Stimulated activated naive CD8-positive, alpha-beta T cell treated with anti-CD3 and anti-CD28 coated beads, Interleukin-15, Interleukin-2, amounts not matched to agents 100 ng/mL and 50 ng/mL, for 24 hours (primary cell): ENCODE measurements around the gene SOX5.

Experiments
- H3K27ac Mint-ChIP-seq: one replicate; pipeline ENCODE4 v1.8.0; 2021; ENCODE audit warnings: mild to moderate bottlenecking, mixed read lengths
- H3K27me3 Mint-ChIP-seq: one replicate; pipeline ENCODE4 v1.8.0; 2021; ENCODE audit warnings: mixed read lengths
- H3K36me3 Mint-ChIP-seq: one replicate; pipeline ENCODE4 v1.8.0; 2021; ENCODE audit warnings: low read depth, mixed read lengths
- H3K4me1 Mint-ChIP-seq: one replicate; pipeline ENCODE4 v1.8.0; 2021; ENCODE audit warnings: low read depth, mixed read lengths
- H3K4me3 Mint-ChIP-seq: one replicate; pipeline ENCODE4 v1.8.0; 2021; ENCODE audit warnings: mild to moderate bottlenecking, mixed read lengths
- H3K9me3 Mint-ChIP-seq: one replicate; pipeline ENCODE4 v1.8.0; 2021; ENCODE audit warnings: mixed read lengths

The SOX5 gene

GRCh38 chr12:23949348-23950209, at the start of gene SOX5:
SOX5 (minus strand) TSS chr12:23949670; CDS start chr12:23949601, 69 bp downstream.
- H3K4me3 Mint-ChIP-seq = no peak within 1 kb of the TSS
- H3K4me1 Mint-ChIP-seq = no peaks in the 10 kb centered on the region
- no peaks in the 10 kb centered on the region for H3K9me3 Mint-ChIP-seq
- H3K27me3 Mint-ChIP-seq = peaks cover 4% of the 10 kb centered on the region
- no peak within 1 kb of the TSS for H3K27ac Mint-ChIP-seq
- no peaks in the 10 kb centered on the region for H3K36me3 Mint-ChIP-seq

- Mint-ChIP-seq H3K4me3 (no peak overlapping the region), H3K27ac (no peak overlapping the region), H3K36me3 (no peaks in the 10 kb centered on the region), H3K27me3 (no peaks in the 10 kb centered on the region), H3K9me3 (peaks cover 15% of the 10 kb centered on the region), H3K4me1 (no peaks in the 10 kb centered on the region)
Measured at GRCh38 chr12:23987046-23987445, 37.6 kb upstream of the SOX5 start.

- no peaks in the 10 kb centered on the region for H3K4me1 Mint-ChIP-seq
- no peaks in the 10 kb centered on the region for H3K36me3 Mint-ChIP-seq
- H3K27ac Mint-ChIP-seq = no peak overlapping the region
- H3K27me3 Mint-ChIP-seq = no peaks in the 10 kb centered on the region
- no peak overlapping the region for H3K4me3 Mint-ChIP-seq
- H3K9me3 Mint-ChIP-seq = peaks cover 4% of the 10 kb centered on the region
Measured at GRCh38 chr12:23980826-23981225, 31.4 kb upstream of the SOX5 start.

- H3K27me3 Mint-ChIP-seq = no peaks in the 10 kb centered on the region
- H3K9me3 Mint-ChIP-seq = peaks cover 8% of the 10 kb centered on the region
- no peaks in the 10 kb centered on the region for H3K36me3 Mint-ChIP-seq
- no peaks in the 10 kb centered on the region for H3K4me1 Mint-ChIP-seq
- no peak overlapping the region for H3K27ac Mint-ChIP-seq
- H3K4me3 Mint-ChIP-seq = no peak overlapping the region
Measured at GRCh38 chr12:23964812-23965211, 15.3 kb upstream of the SOX5 start.

GRCh38 chr12:23959826-23960225, 10.4 kb upstream of the SOX5 start:
- Mint-ChIP-seq H3K27ac (no peak overlapping the region), H3K27me3 (no peaks in the 10 kb centered on the region), H3K4me3 (no peak overlapping the region), H3K9me3 (no peaks in the 10 kb centered on the region), H3K36me3 (no peaks in the 10 kb centered on the region), H3K4me1 (no peaks in the 10 kb centered on the region)

- Mint-ChIP-seq H3K4me3 (no peak overlapping the region), H3K27me3 (no peaks in the 10 kb centered on the region), H3K9me3 (no peaks in the 10 kb centered on the region), H3K4me1 (no peaks in the 10 kb centered on the region), H3K36me3 (no peaks in the 10 kb centered on the region), H3K27ac (no peak overlapping the region)
Measured at GRCh38 chr12:23954332-23954731, 4.9 kb upstream of the SOX5 start.

GRCh38 chr12:23952071-23952470, 2.6 kb upstream of the SOX5 start:
- H3K4me3 Mint-ChIP-seq = no peak overlapping the region
- H3K27ac Mint-ChIP-seq = no peak overlapping the region
- H3K27me3 Mint-ChIP-seq = peaks cover 4% of the 10 kb centered on the region
- H3K4me1 Mint-ChIP-seq = no peaks in the 10 kb centered on the region
- no peaks in the 10 kb centered on the region for H3K9me3 Mint-ChIP-seq
- H3K36me3 Mint-ChIP-seq = no peaks in the 10 kb centered on the region

GRCh38 chr12:23950775-23951451, 1.4 kb upstream of the SOX5 start:
- peaks cover 4% of the 10 kb centered on the region for H3K27me3 Mint-ChIP-seq
- H3K4me1 Mint-ChIP-seq = no peaks in the 10 kb centered on the region
- no peaks in the 10 kb centered on the region for H3K9me3 Mint-ChIP-seq

GRCh38 chr12:23950210-23950774, 822 bp upstream of the SOX5 start:
- no peak overlapping the region for H3K27ac Mint-ChIP-seq
- H3K9me3 Mint-ChIP-seq = no peaks in the 10 kb centered on the region
- no peaks in the 10 kb centered on the region for H3K4me1 Mint-ChIP-seq
- peaks cover 4% of the 10 kb centered on the region for H3K27me3 Mint-ChIP-seq
- no peak overlapping the region for H3K4me3 Mint-ChIP-seq
- H3K36me3 Mint-ChIP-seq = no peaks in the 10 kb centered on the region

More at GRCh38 chr12:23950775-23951451, 1.4 kb upstream of the SOX5 start:
- no peaks in the 10 kb centered on the region for H3K36me3 Mint-ChIP-seq
- no peak overlapping the region for H3K4me3 Mint-ChIP-seq
- no peak overlapping the region for H3K27ac Mint-ChIP-seq

GRCh38 chr12:23948291-23948690, 1.2 kb downstream of the SOX5 start:
- Mint-ChIP-seq H3K9me3 (no peaks in the 10 kb centered on the region), H3K4me3 (no peak overlapping the region), H3K4me1 (no peaks in the 10 kb centered on the region), H3K36me3 (no peaks in the 10 kb centered on the region), H3K27ac (no peak overlapping the region), H3K27me3 (peaks cover 4% of the 10 kb centered on the region)

- Mint-ChIP-seq H3K27me3 (peaks cover 4% of the 10 kb centered on the region), H3K36me3 (no peaks in the 10 kb centered on the region), H3K4me3 (no peak overlapping the region), H3K27ac (no peak overlapping the region), H3K9me3 (no peaks in the 10 kb centered on the region), H3K4me1 (no peaks in the 10 kb centered on the region)
Measured at GRCh38 chr12:23947395-23947794, 2.1 kb downstream of the SOX5 start.

- H3K4me1 Mint-ChIP-seq = no peaks in the 10 kb centered on the region
- H3K9me3 Mint-ChIP-seq = no peaks in the 10 kb centered on the region
Measured at GRCh38 chr12:23945249-23945648, 4.2 kb downstream of the SOX5 start.

GRCh38 chr12:23944067-23944466, 5.4 kb downstream of the SOX5 start:
- Mint-ChIP-seq H3K4me1 (no peaks in the 10 kb centered on the region), H3K27ac (no peak overlapping the region), H3K27me3 (peaks cover 4% of the 10 kb centered on the region)

More at GRCh38 chr12:23945249-23945648, 4.2 kb downstream of the SOX5 start:
- H3K27me3 Mint-ChIP-seq = peaks cover 4% of the 10 kb centered on the region
- H3K36me3 Mint-ChIP-seq = no peaks in the 10 kb centered on the region
- H3K27ac Mint-ChIP-seq = no peak overlapping the region
- H3K4me3 Mint-ChIP-seq = no peak overlapping the region

GRCh38 chr12:23942841-23943240, 6.6 kb downstream of the SOX5 start:
- Mint-ChIP-seq H3K27ac (no peak overlapping the region), H3K4me3 (no peak overlapping the region), H3K27me3 (peaks cover 4% of the 10 kb centered on the region), H3K36me3 (no peaks in the 10 kb centered on the region), H3K4me1 (no peaks in the 10 kb centered on the region), H3K9me3 (no peaks in the 10 kb centered on the region)

More at GRCh38 chr12:23944067-23944466, 5.4 kb downstream of the SOX5 start:
- Mint-ChIP-seq H3K4me3 (no peak overlapping the region), H3K9me3 (no peaks in the 10 kb centered on the region), H3K36me3 (no peaks in the 10 kb centered on the region)

GRCh38 chr12:23941780-23942179, 7.7 kb downstream of the SOX5 start:
- Mint-ChIP-seq H3K36me3 (no peaks in the 10 kb centered on the region), H3K4me1 (no peaks in the 10 kb centered on the region), H3K4me3 (no peak overlapping the region), H3K27ac (no peak overlapping the region), H3K9me3 (no peaks in the 10 kb centered on the region), H3K27me3 (no peaks in the 10 kb centered on the region)
